Activated CD8-positive, alpha-beta T cell treated with anti-CD3 and anti-CD28 coated beads, Interleukin-2, amount 10 ng/mL, durations not matched to agents 7 days and 5 days (primary cell): ENCODE data around the gene RENBP. TPM values are rescaled to one million over a fixed set of nuclear protein-coding genes. Genes with fewer than 3 reads are reported as not detected.

Experiments
- ATAC-seq: fragments of 150-1000 bp; cut with Tn5 transposase; one replicate; pipeline ENCODE4 v1.10.0; 2021; ENCODE audit warnings: moderate library complexity
- CTCF ChIA-PET: fragments of 350-600 bp; sonication (Branson Sonifier 250); formaldehyde crosslinking; loops from one replicate; lab custom pipeline; 2021; ENCODE audit warnings: antibody characterized with exemption; lab: Charles Lee
- POLR2A ChIA-PET: fragments of 350-600 bp; sonication (Branson Sonifier 250); formaldehyde crosslinking; loops from one replicate; lab custom pipeline; 2021; ENCODE audit warnings: antibody characterized with exemption; lab: Charles Lee
- DNase-seq: peaks from one replicate; pipeline ENCODE4 v3.0.0-alpha.2; 2020
- H3K27ac Mint-ChIP-seq: one replicate; pipeline ENCODE4 v1.8.0; 2021; ENCODE audit warnings: mild to moderate bottlenecking, mixed read lengths
- H3K27me3 Mint-ChIP-seq: one replicate; pipeline ENCODE4 v1.8.0; 2021; ENCODE audit warnings: low read depth, mixed read lengths
- H3K36me3 Mint-ChIP-seq: one replicate; pipeline ENCODE4 v1.8.0; 2021; ENCODE audit warnings: low read depth, mixed read lengths
- H3K4me1 Mint-ChIP-seq: one replicate; pipeline ENCODE4 v1.8.0; 2021; ENCODE audit warnings: low read depth, mixed read lengths
- H3K4me3 Mint-ChIP-seq: one replicate; pipeline ENCODE4 v1.8.0; 2021; ENCODE audit warnings: mild to moderate bottlenecking, mixed read lengths
- H3K9me3 Mint-ChIP-seq: one replicate; pipeline ENCODE4 v1.8.0; 2022; ENCODE audit warnings: mixed read lengths; ENCODE audit not compliant: insufficient read depth
- total RNA-seq, 2 experiments: library from RNA; stranded (reverse); gene quantifications; one replicate each; pipeline ENCODE4 v1.2.3, GENCODE V29; 2021

The RENBP gene
- total RNA-seq, 2 experiments from 2014 or later = 12.1 to 13.6 TPM

DNA sequence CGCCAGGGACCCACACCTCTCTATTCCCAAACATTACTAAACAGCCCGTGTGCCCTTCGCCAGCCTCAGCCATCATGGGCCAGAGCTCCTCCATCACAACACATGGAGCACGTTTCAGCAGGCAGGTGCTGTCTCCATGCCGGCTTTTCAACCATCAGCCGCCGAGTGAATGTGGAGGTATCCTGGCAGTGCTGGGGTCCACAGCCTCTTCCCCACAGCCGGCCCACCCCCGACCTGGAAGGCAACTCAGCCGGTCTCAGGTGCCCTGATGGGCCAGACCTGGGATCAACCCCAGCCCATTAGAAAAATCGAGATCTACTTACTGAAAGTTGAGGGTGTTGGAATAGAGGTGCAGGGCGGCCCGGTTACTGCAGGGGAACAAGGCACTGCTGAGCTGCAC lies 12.7 kb downstream of the RENBP start:
- no peaks in the 10 kb centered on the region for H3K9me3 Mint-ChIP-seq
- DNase-seq (no peak), ATAC-seq (no peak)
- no peak overlapping the region for H3K4me3 Mint-ChIP-seq
- peaks cover 33% of the 10 kb centered on the region for H3K4me1 Mint-ChIP-seq
- no peaks in the 10 kb centered on the region for H3K27me3 Mint-ChIP-seq
- ChIA-PET POLR2A (no interaction called here), CTCF (interaction anchor here (1.5 kb wide), 1 partner anchor 15 kb away, joined by 4 read pairs; no protein-coding TSS in a partner anchor)
- peak overlapping the region; percentile 72 for H3K27ac Mint-ChIP-seq
- peaks cover 20% of the 10 kb centered on the region for H3K36me3 Mint-ChIP-seq

DNA sequence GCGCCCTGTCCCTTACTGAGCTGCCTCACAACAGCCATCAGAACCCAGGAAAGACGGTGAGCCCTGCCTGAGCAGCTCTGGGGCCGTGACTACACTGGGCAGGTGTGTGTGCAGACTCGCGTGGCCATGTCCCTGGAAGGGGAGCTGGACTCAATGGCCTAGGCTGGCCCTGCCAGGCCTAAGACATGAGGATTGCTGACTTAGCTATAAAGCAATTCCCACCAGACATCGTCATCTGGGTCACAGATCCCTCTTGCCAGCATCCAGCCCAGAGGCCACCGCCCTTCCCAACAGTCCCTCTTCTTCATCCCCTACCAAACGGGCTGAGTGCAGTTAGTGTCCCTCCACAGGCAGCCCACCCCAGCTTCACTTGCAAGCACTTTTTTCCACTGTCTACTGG lies 13.3 kb downstream of the RENBP start:
- DNase-seq (no peak), ATAC-seq (no peak)
- Mint-ChIP-seq H3K4me3 (no peak overlapping the region), H3K27me3 (no peaks in the 10 kb centered on the region), H3K4me1 (peaks cover 31% of the 10 kb centered on the region), H3K9me3 (no peaks in the 10 kb centered on the region), H3K27ac (peak overlapping the region; percentile 72), H3K36me3 (peaks cover 20% of the 10 kb centered on the region)
- ChIA-PET CTCF (interaction anchor here (10.6 kb wide), 1 partner anchor 18 kb away, joined by 228 read pairs; the partner anchor contains the start of gene RENBP), POLR2A (interaction anchor here (9.3 kb wide), 1 partner anchor 17 kb away, joined by 84 read pairs; the partner anchor contains the start of gene RENBP)

DNA sequence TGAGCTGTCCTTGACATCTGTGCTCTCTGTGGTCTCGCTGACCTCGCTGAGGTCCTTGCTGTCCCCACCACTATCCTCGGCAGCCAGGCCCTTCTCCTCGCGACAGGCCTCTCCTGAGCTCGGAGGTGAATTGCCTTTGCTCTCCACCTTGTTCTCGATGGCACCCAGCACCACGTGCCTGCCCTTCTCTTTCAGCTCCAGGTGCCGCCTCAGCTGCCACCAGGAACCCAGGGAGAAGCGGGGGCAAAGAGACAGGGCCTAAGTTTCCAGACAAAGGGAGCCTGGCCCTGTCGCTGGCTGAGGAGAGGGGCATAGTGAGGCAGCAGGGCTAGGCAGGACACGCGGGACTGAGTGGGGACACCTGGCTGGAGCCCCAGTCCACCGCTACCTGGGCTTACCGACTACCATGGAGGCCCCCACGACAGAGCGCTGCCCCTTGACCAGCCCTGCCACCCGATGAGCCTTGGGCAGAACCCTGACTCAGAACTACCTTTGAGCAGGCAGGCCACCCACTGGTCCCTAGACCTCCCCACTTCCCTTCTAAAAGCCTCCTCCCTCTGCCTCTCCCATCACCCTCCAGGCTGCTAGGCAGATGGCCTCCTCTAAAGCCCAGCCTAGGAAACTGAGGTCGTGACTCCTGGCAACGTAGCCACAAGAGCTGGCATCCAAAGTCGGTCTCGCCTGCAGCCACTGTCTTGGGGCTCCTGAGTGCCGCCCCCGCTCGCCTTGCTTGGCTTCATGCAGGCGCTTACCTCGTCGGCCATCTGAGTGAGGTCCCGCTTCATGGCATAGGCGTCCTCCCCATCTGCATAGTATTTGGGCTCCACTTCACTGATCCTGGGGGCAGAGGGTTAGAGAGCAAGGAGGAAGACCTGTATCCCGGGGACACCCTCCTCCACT lies 14.2 kb downstream of the RENBP start:
- H3K4me3 Mint-ChIP-seq = no peak overlapping the region
- no peaks in the 10 kb centered on the region for H3K27me3 Mint-ChIP-seq
- ChIA-PET POLR2A (interaction anchor here (9.3 kb wide), 1 partner anchor 17 kb away, joined by 84 read pairs; the partner anchor contains the start of gene RENBP), CTCF (interaction anchor here (10.6 kb wide), 1 partner anchor 19 kb away, joined by 228 read pairs; the partner anchor contains the start of gene RENBP)
- H3K4me1 Mint-ChIP-seq = peaks cover 28% of the 10 kb centered on the region
- DNase-seq = no peak
- H3K9me3 Mint-ChIP-seq = no peaks in the 10 kb centered on the region
- ATAC-seq = no peak
- peaks cover 23% of the 10 kb centered on the region for H3K36me3 Mint-ChIP-seq
- no peak overlapping the region for H3K27ac Mint-ChIP-seq

DNA sequence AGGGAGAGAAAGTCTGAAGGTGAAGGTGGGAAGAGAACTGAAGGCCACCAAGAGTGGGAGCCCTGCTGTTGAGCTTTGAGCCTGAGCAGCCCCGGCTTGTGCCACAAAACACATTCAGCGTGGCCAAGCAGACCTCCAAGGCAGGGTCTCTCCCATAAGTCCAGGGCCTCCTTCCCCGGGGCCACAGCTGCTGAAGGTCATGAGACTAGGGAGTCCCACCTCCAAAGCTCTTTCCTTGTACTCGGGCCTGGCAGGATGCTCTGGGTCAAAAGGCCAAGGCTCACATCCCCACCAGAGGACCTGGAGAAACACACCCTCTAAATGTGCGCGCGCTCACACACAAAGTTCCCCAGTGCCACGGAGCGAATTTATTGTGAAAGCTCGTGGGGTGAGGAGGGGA lies 14.9 kb downstream of the RENBP start:
- Mint-ChIP-seq H3K9me3 (no peaks in the 10 kb centered on the region), H3K27ac (peak overlapping the region; percentile 94), H3K27me3 (no peaks in the 10 kb centered on the region), H3K4me1 (peaks cover 28% of the 10 kb centered on the region), H3K36me3 (peaks cover 29% of the 10 kb centered on the region), H3K4me3 (peak overlapping the region; percentile 86)
- ChIA-PET CTCF (interaction anchor here (10.6 kb wide), 1 partner anchor 19 kb away, joined by 228 read pairs; the partner anchor contains the start of gene RENBP), POLR2A (interaction anchor here (1.0 to 9.3 kb wide), 2 partner anchors 10 to 18 kb away, joined by 3 to 84 read pairs; partner anchors contain the start of gene RENBP)
- DNase-seq = no peak
- ATAC-seq = no peak

DNA sequence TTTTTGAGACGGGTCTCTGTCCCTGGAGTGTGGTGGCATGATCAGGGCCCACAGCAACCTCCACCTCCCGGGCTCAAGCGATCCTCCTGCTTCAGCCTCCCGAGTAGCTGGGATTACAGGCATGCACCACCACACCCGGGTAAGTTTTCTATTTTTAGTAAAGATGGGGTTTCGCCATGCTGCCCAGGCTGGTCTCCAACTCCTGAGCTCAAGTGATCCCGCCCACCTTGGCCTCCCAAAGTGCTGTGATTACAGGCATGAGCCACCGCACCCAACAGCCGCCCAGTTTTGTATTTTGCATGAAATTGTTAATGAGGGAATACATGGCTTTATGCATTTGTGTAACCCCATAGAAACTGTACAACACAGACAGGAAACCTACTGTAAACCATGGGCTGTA lies 15.6 kb downstream of the RENBP start:
- Mint-ChIP-seq H3K4me3 (peak overlapping the region; percentile 86), H3K4me1 (peaks cover 28% of the 10 kb centered on the region), H3K27me3 (no peaks in the 10 kb centered on the region), H3K36me3 (peaks cover 36% of the 10 kb centered on the region), H3K27ac (peak overlapping the region; percentile 94), H3K9me3 (no peaks in the 10 kb centered on the region)
- ChIA-PET CTCF (interaction anchor here (1.0 to 10.6 kb wide), 4 partner anchors 13 to 165 kb away, joined by 3 to 228 read pairs (median 4); partner anchors contain the start of genes PLXNB3 and RENBP), POLR2A (interaction anchor here (0.7 to 9.3 kb wide), 6 partner anchors 8 to 41 kb away, joined by 3 to 90 read pairs (median 4); partner anchors contain the start of genes HCFC1, RENBP and TMEM187)
- DNase-seq = no peak
- ATAC-seq = no peak

DNA sequence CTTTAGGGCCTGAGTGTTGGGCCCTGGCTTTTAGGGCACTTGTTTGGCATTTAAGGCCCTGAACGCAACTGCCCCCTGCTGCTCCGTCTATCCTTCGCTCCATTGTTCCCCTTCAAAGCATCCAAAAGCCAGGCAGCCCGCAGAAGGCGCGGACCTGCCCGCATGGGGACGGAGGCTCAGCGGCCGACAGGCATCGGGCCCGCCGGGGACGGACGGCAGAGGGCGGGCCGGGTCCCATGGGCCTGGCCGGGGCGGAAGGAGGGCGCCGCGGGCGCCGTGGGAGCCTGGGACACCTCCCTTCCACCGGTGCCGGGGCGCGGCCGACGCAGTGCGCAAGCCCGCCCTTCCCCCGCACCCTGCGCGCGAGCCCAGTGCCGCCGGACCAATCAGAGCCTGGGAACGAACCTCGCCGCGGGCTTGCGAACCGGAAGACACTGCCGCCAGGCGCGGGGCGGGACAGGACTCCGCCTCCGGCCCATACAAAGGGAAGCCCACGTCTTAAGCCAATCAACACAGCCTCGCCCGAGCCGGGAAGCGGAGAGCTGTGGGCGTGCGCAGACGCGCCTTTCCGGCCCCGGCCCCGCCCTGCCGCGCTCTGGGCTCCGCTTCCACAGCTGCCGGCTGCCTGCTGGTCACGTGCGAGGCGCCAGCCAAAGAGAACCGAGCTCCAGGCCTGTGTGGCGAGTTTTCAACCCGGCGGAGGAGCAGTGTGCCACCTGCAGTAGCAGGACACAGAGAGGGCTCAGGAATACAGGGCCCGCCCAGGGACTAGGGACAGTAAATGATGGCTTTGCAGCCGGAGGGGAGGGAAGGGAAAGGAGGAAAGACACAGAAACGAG lies 16.3 kb downstream of the RENBP start:
- Mint-ChIP-seq H3K36me3 (peaks cover 42% of the 10 kb centered on the region), H3K27me3 (no peaks in the 10 kb centered on the region), H3K9me3 (no peaks in the 10 kb centered on the region), H3K4me3 (peak overlapping the region; percentile 86), H3K27ac (peak overlapping the region; percentile 98), H3K4me1 (peaks cover 28% of the 10 kb centered on the region)
- DNase-seq = peak; percentile 94
- peak; percentile 85 for ATAC-seq
- ChIA-PET POLR2A (interaction anchor here (0.6 to 9.3 kb wide), 10 partner anchors 9 to 167 kb away, joined by 3 to 90 read pairs (median 4); partner anchors contain the start of genes HCFC1, RENBP and TMEM187), CTCF (interaction anchor here (1.0 to 10.6 kb wide), 6 partner anchors 11 to 164 kb away, joined by 3 to 228 read pairs (median 4); partner anchors contain the start of genes HCFC1, PLXNB3, RENBP and TMEM187)

DNA sequence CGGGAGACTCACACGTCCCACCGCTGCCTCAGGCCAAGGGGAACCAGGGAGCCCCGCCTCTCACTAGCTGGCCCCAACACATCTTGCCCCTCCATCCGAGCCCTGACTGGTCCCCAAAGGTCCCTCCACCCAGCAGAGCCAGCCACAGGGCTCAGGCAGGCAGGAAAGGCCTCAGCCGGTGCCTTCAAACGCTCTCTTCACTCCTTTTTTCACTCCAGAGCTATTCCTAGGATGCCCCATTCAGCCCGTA lies 16.8 kb downstream of the RENBP start:
- CTCF ChIA-PET = interaction anchor here (1.3 to 10.6 kb wide), 4 partner anchors 12 to 162 kb away, joined by 3 to 228 read pairs (median 20); partner anchors contain the start of genes HCFC1, RENBP and TMEM187
- peak; percentile 44 for DNase-seq
- H3K4me1 Mint-ChIP-seq = peaks cover 31% of the 10 kb centered on the region

DNA sequence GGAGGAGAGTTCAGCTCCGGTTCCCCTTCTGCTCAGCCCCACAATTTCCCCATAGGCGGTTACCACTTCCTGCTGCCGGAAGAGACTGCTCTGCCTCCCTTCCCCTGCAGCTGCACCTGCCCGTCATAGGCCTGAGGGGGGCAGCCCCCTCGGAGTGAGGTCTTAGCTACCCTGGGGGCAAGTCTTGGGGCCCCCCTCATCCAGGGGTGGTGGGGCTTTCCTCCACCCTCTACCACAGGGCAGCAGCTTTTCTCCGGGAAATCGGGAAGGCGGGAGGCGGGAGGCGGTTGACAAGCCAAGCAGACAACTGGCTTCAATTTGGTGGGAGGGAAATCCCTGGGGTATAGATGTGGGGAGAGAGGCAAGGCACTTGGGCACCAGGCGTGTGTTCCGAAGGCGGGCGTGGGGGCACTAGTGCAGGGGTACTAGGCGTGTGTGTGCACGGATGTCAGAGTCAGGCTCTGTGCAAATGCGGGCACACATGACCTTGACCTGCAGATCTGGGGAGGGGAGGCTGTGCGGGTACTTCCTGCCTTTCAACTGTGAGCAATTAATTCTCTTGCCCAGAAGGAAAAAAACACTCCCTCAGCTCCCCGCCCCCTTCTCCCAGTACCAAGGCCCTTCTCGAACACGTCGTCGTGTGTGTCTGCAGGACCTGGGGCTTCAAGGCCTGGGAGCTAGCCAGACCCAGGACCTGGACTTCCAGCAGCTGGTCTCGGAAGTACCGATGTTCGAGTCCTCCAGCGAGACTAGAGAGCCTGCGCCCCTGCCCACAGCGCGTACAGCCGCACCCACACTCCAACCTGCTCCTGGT lies 17.4 kb downstream of the RENBP start:
- POLR2A ChIA-PET = interaction anchor here (0.6 to 9.3 kb wide), 15 partner anchors 9 to 168 kb away, joined by 3 to 90 read pairs (median 4); partner anchors contain the start of genes HCFC1, RENBP and TMEM187
- CTCF ChIA-PET = interaction anchor here (0.8 to 10.6 kb wide), 4 partner anchors 13 to 446 kb away, joined by 3 to 228 read pairs (median 20); partner anchors contain the start of genes HCFC1, RENBP and TMEM187
- H3K27ac Mint-ChIP-seq = peak overlapping the region; percentile 98
- peaks cover 51% of the 10 kb centered on the region for H3K36me3 Mint-ChIP-seq
- peak; percentile 87 for DNase-seq
- no peaks in the 10 kb centered on the region for H3K9me3 Mint-ChIP-seq
- peak overlapping the region; percentile 84 for H3K4me3 Mint-ChIP-seq
- H3K4me1 Mint-ChIP-seq = peaks cover 36% of the 10 kb centered on the region
- peak; percentile 42 for ATAC-seq
- H3K27me3 Mint-ChIP-seq = no peaks in the 10 kb centered on the region

More for the DNA sequence above, 16.8 kb downstream of the RENBP start:
- Mint-ChIP-seq H3K27me3 (no peaks in the 10 kb centered on the region), H3K9me3 (no peaks in the 10 kb centered on the region), H3K4me3 (peak overlapping the region; percentile 84), H3K27ac (peak overlapping the region; percentile 98), H3K36me3 (peaks cover 47% of the 10 kb centered on the region)
- POLR2A ChIA-PET = interaction anchor here (0.6 to 9.3 kb wide), 9 partner anchors 12 to 167 kb away, joined by 3 to 90 read pairs (median 5); partner anchors contain the start of genes HCFC1, RENBP and TMEM187
- ATAC-seq = peak; percentile 1

DNA sequence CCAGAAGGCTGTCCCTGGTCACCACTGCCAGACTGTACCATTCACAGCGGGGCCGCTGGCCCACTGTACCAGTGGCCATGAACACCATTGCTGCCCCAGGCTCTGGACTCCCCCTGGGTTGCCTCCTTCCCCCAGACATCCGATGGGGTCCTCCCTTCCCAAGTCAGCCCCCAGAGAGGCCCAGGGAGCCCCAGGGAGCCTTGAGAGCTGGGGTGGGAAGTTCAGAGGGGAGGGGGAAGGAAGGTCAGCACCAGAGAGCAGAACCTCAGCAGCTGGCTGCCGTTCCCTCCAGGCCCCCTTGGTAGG lies 17.9 kb downstream of the RENBP start:
- Mint-ChIP-seq H3K4me1 (peaks cover 39% of the 10 kb centered on the region), H3K9me3 (no peaks in the 10 kb centered on the region), H3K36me3 (peaks cover 50% of the 10 kb centered on the region), H3K4me3 (peak overlapping the region; percentile 84), H3K27me3 (no peaks in the 10 kb centered on the region), H3K27ac (peak overlapping the region; percentile 98)
- ChIA-PET POLR2A (interaction anchor here (0.6 to 9.3 kb wide), 15 partner anchors 10 to 94 kb away, joined by 3 to 90 read pairs (median 4); partner anchors contain the start of genes HCFC1, RENBP and TMEM187), CTCF (interaction anchor here (0.8 to 10.6 kb wide), 3 partner anchors 22 to 447 kb away, joined by 3 to 228 read pairs (median 37); partner anchors contain the start of genes HCFC1, RENBP and TMEM187)
- DNase-seq (no peak), ATAC-seq (peak; percentile 5)
